Sigmoid colon (tissue), 7 donors: ENCODE data around the gene RASD2. TPM values are rescaled to one million over a fixed set of nuclear protein-coding genes. Genes with fewer than 3 reads are reported as not detected.
"Not testable (repeated sequence)": the region's sequence is repeated elsewhere in the genome, so short reads cannot be mapped to it uniquely, and the experiment has no call there.

Experiments
- DNase-seq: peaks from one replicate; pipeline ENCODE4 v3.0.0-alpha.2; 2019
- H3K27ac ChIP-seq, 4 donors: fragments of 200-600 bp; sonication (generic); one replicate each; pipeline ENCODE4 v1.5.1; 2016 to 2019; ENCODE audit warnings: mild to moderate bottlenecking in 1 of 4
- H3K27me3 ChIP-seq, 3 donors: fragments of 200-600 bp; sonication (generic); one replicate each; pipeline ENCODE4 v1.5.1; 2019; ENCODE audit warnings: mild to moderate bottlenecking in 1 of 3
- H3K36me3 ChIP-seq, 4 donors: fragments of 200-600 bp; sonication (generic); one replicate each; pipeline ENCODE4 v1.5.1; 2016 to 2019
- H3K4me1 ChIP-seq, 4 donors: fragments of 200-600 bp; sonication (generic); one replicate each; pipeline ENCODE4 v1.5.1; 2017 to 2019
- H3K4me3 ChIP-seq, 4 donors: fragments of 200-600 bp; sonication (generic); one replicate each; pipeline ENCODE4 v1.5.1; 2017 to 2019; ENCODE audit warnings: mild to moderate bottlenecking in 2 of 4, moderate library complexity in 1 of 4
- H3K9me3 ChIP-seq, 4 donors: fragments of 200-600 bp in 3 of 4; sonication (generic) in 3 of 4; one replicate each; pipeline versions ENCODE4 v1.5.1 to v1.6.1; 2013 to 2019
- CTCF ChIP-seq, 4 experiments: fragments of 450-650 bp in 3 of 4; fragments of 200-600 bp in 1 of 4; IDR thresholded peaks; one replicate each; pipeline ENCODE4 v1.5.1; 2016 to 2019; ENCODE audit warnings: antibody characterized with exemption in 4 of 4, mild to moderate bottlenecking in 3 of 4, moderate library complexity in 2 of 4
- EP300 ChIP-seq, 4 donors: sonication (generic); formaldehyde crosslinking; IDR thresholded peaks; one replicate each; pipeline ENCODE4 v1.6.1; 2017; ENCODE audit warnings: antibody characterized with exemption in 4 of 4
- POLR2A ChIP-seq, 2 donors: fragments of 450-650 bp; IDR thresholded peaks; one replicate each; pipeline ENCODE4 v1.6.1; 2016; ENCODE audit warnings: antibody characterized with exemption in 2 of 2, mild to moderate bottlenecking in 2 of 2, moderate library complexity in 2 of 2
- POLR2AphosphoS5 ChIP-seq, 4 donors: sonication (generic); formaldehyde crosslinking; IDR thresholded peaks; one replicate each; pipeline ENCODE4 v1.6.1; 2017; ENCODE audit warnings: antibody characterized with exemption in 4 of 4
- WGBS, 2 donors: extraction: QIAGEN DNeasy Blood & Tissue Kit; methylation state at CpG; one replicate each; pipeline ENCODE4 v1.1.7; 2013; 5-methylcytosine and 5-hydroxymethylcytosine counted together
- intact Hi-C: fragments of 100-400 bp; cut with DNase I; formaldehyde crosslinking; loops from one replicate; pipeline ENCODE4 v1.15.1; 2023
- polyA plus RNA-seq, 3 donors: library from polyadenylated mRNA; stranded (reverse); fragments of 200-250 nt; gene quantifications; one replicate each; pipeline ENCODE4 v1.2.3, GENCODE V29; 2013
- total RNA-seq, 4 donors: library from RNA; depleted of rRNA; stranded (reverse); fragments of >200 nt; gene quantifications; one replicate each; pipeline ENCODE4 v1.1.0, GENCODE V29; 2016
- donor health status: healthy with polysubstance abuse.
- donor health status: Bipolar disorder and iron deficiency.
- donor health status: healthy.

Gene RASD2
- total and polyA plus RNA-seq, 7 donors = 6.6 to 22.8 (median 12.0) TPM

- intact Hi-C loops = no loop called here
- TF ChIP-seq EP300 (IDR thresholded peaks at IDR 0.05) (peak in 3 of 4 donors; percentile 72 to 94 (median 93)), POLR2A (IDR thresholded peaks at IDR 0.05) (no peak), POLR2AphosphoS5 (IDR thresholded peaks at IDR 0.05) (peak; percentile 60 to 76 (median 68))
- 68 to 76% methylated on average over 6 of the region's 6 CpGs for WGBS, 2 donors
- Histone ChIP-seq H3K27ac (peak overlapping the region; percentile 46 to 75 (median 71)), H3K27me3 (no peaks in the 10 kb centered on the region), H3K4me3 (no peak overlapping the region), H3K4me1 (peaks cover 0 to 29% (median 23%) of the 10 kb centered on the region in 4 donors), H3K9me3 (no peaks in the 10 kb centered on the region), H3K36me3 (no peaks in the 10 kb centered on the region)
- peak; percentile 86 for DNase-seq
These were observed 43.8 kb upstream of the RASD2 start for GRCh38 chr22:35496768-35497312.

GRCh38 chr22:35498026-35498800 lies 42.4 kb upstream of the RASD2 start:
- Histone ChIP-seq H3K9me3 (no peaks in the 10 kb centered on the region), H3K27me3 (no peaks in the 10 kb centered on the region), H3K27ac (peak overlapping the region; percentile 46 to 75 (median 71)), H3K4me3 (peak overlapping the region in 1 of 4 donors; percentile 3), H3K36me3 (no peaks in the 10 kb centered on the region), H3K4me1 (peaks cover 0 to 29% (median 23%) of the 10 kb centered on the region in 4 donors)
- TF ChIP-seq POLR2A (IDR thresholded peaks at IDR 0.05) (no peak), POLR2AphosphoS5 (IDR thresholded peaks at IDR 0.05) (peak in 3 of 4 donors; percentile 14 to 40 (median 39)), EP300 (IDR thresholded peaks at IDR 0.05) (no peak)
- 52 to 74% methylated on average over 14 of the region's 14 CpGs for WGBS, 2 donors
- DNase-seq = peak; percentile 79
- intact Hi-C loops = no loop called here

- Histone ChIP-seq H3K9me3 (no peaks in the 10 kb centered on the region), H3K27me3 (no peaks in the 10 kb centered on the region), H3K4me3 (no peak overlapping the region), H3K27ac (no peak overlapping the region), H3K4me1 (peaks cover 0 to 13% (median 13%) of the 10 kb centered on the region in 4 donors), H3K36me3 (no peaks in the 10 kb centered on the region)
- 67 to 69% methylated on average over 3 of the region's 3 CpGs for WGBS, 2 donors
- TF ChIP-seq POLR2AphosphoS5 (IDR thresholded peaks at IDR 0.05) (no peak), POLR2A (IDR thresholded peaks at IDR 0.05) (no peak), EP300 (IDR thresholded peaks at IDR 0.05) (no peak), CTCF (IDR thresholded peaks at IDR 0.05) (no peak)
- DNase-seq = no peak
- intact Hi-C loops = no loop called here
These were observed 37.8 kb upstream of the RASD2 start for GRCh38 chr22:35502836-35503235.

- Histone ChIP-seq H3K4me3 (no peak overlapping the region), H3K9me3 (no peaks in the 10 kb centered on the region), H3K27ac (no peak overlapping the region), H3K4me1 (no peaks in the 10 kb centered on the region), H3K27me3 (no peaks in the 10 kb centered on the region), H3K36me3 (no peaks in the 10 kb centered on the region)
- DNase-seq = no peak
- 20 to 45% methylated on average over 7 of the region's 7 CpGs for WGBS, 2 donors
- TF ChIP-seq EP300 (IDR thresholded peaks at IDR 0.05) (no peak), CTCF (IDR thresholded peaks at IDR 0.05) (no peak), POLR2AphosphoS5 (IDR thresholded peaks at IDR 0.05) (no peak), POLR2A (IDR thresholded peaks at IDR 0.05) (no peak)
- intact Hi-C loops = no loop called here
These were observed 35.0 kb upstream of the RASD2 start for GRCh38 chr22:35505399-35506258.

- H3K4me1 ChIP-seq = no peaks in the 10 kb centered on the region
- WGBS, 2 donors = 8 to 52% methylated on average over 2 of the region's 2 CpGs
- intact Hi-C loops = no loop called here
- H3K36me3 ChIP-seq = no peaks in the 10 kb centered on the region
- no peaks in the 10 kb centered on the region for H3K27me3 ChIP-seq
- no peak overlapping the region for H3K4me3 ChIP-seq
- no peaks in the 10 kb centered on the region for H3K9me3 ChIP-seq
- TF ChIP-seq CTCF (IDR thresholded peaks at IDR 0.05) (no peak), POLR2A (IDR thresholded peaks at IDR 0.05) (no peak), POLR2AphosphoS5 (IDR thresholded peaks at IDR 0.05) (no peak), EP300 (IDR thresholded peaks at IDR 0.05) (no peak)
- no peak overlapping the region for H3K27ac ChIP-seq
- no peak for DNase-seq
These were observed 34.4 kb upstream of the RASD2 start for GRCh38 chr22:35506259-35506570.

- H3K36me3 ChIP-seq, H3K4me3 ChIP-seq, H3K27me3 ChIP-seq, H3K4me1 ChIP-seq, H3K9me3 ChIP-seq, H3K27ac ChIP-seq, intact Hi-C loops, DNase-seq: not testable (repeated sequence)
- WGBS, 2 donors = 87 to 88% methylated on average over 7 of the region's 7 CpGs
These were observed 32.8 kb upstream of the RASD2 start for GRCh38 chr22:35507851-35508250.
